DND-41 (cell line): ENCODE results near the gene MTG2.

Experiments
- CTCF ChIP-seq: IDR thresholded peaks from 2 replicates; pipeline ENCODE4 v1.5.1; 2012; ENCODE audit warnings: borderline replicate concordance, low read length, moderate library complexity, mild to moderate bottlenecking; ENCODE audit not compliant: poor library complexity, severe bottlenecking; ENCODE audit errors: extremely low read depth
- EZH2 ChIP-seq: IDR thresholded peaks from 3 replicates; pipeline ENCODE4 v1.6.1; 2012; ENCODE audit warnings: borderline replicate concordance, low read depth, mild to moderate bottlenecking, moderate library complexity, low read length, inconsistent platforms; ENCODE audit not compliant: severe bottlenecking

DNA sequence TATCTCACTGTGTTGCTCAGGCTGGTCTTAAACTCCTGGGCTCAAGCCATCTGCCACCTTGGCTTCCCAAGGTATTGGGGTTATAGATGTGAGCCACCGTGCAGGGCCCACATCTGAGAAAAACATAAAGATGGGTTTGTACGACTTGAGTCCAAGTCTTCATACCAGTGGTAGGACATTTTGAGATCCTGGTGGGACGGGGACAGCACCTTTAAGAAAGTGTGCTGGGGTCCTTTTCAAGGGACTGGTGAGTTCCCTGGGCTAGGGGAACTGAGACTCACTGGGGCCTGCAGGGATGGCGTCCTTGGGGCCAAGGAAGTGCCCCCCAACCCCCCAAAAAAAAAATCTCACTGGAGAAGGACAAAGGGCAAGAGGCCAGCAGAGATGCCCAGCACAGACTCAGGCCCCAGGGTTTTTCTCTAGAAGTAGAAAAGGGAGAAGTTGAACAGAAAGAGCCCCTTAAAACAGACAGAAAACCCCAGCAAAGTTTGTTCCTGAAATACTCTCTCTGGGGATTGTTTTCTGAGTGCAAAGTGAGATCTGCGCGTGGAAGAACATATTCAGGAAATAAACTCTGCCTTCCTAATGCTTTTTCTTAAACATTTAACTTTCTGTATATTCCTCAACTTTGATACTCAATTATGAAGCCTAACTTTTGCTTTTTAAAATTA, 66.2 kb downstream of the MTG2 start:
- TF ChIP-seq CTCF (no peak), EZH2 (no peak)
